Liver (tissue), 9 donors: ENCODE data around the gene DLL4. TPM values are rescaled to one million over a fixed set of nuclear protein-coding genes. Genes with fewer than 3 reads are reported as not detected.

Experiments used
- DNase-seq: peaks from one replicate; pipeline ENCODE4 v3.0.0-alpha.2; 2017; ENCODE audit warnings: low spot score
- H3K27ac ChIP-seq, 2 donors: one replicate each; pipeline ENCODE4 v1.7.0; 2013; ENCODE audit warnings: inconsistent platforms in 2 of 2, low read length in 2 of 2, control low read depth in 1 of 2, low read depth in 1 of 2, mild to moderate bottlenecking in 1 of 2
- H3K27me3 ChIP-seq, 4 donors: one replicate each; pipeline versions ENCODE4 v1.6.1 to v1.7.0; 2013; ENCODE audit warnings: low read length in 3 of 4, inconsistent platforms in 1 of 4, mild to moderate bottlenecking in 1 of 4, moderate library complexity in 1 of 4; ENCODE audit not compliant: control insufficient read depth in 4 of 4, insufficient read depth in 4 of 4
- H3K36me3 ChIP-seq, 4 donors: one replicate each; pipeline versions ENCODE4 v1.6.1 to v1.7.0; 2013; ENCODE audit warnings: low read length in 3 of 4, mild to moderate bottlenecking in 3 of 4, low read depth in 1 of 4, moderate library complexity in 1 of 4; ENCODE audit not compliant: control insufficient read depth in 4 of 4, insufficient read depth in 3 of 4
- H3K4me1 ChIP-seq, 4 donors: one replicate each; pipeline versions ENCODE4 v1.6.1 to v1.7.0; 2013; ENCODE audit warnings: low read length in 3 of 4, mild to moderate bottlenecking in 3 of 4, moderate library complexity in 1 of 4; ENCODE audit not compliant: control insufficient read depth in 4 of 4, insufficient read depth in 4 of 4
- H3K4me3 ChIP-seq, 3 donors: one replicate each; pipeline versions ENCODE4 v1.6.1 to v1.7.0; 2013; ENCODE audit warnings: low read length in 3 of 3, control low read depth in 1 of 3, low read depth in 1 of 3, mild to moderate bottlenecking in 1 of 3
- H3K9ac ChIP-seq, 2 donors: one replicate each; pipeline ENCODE4 v1.7.0; 2013; ENCODE audit warnings: low read length in 2 of 2, mild to moderate bottlenecking in 2 of 2, moderate library complexity in 2 of 2, control low read depth in 1 of 2, low read depth in 1 of 2
- H3K9me3 ChIP-seq, 4 donors: one replicate each; pipeline versions ENCODE4 v1.6.1 to v1.7.0; 2013; ENCODE audit warnings: low read length in 3 of 4; ENCODE audit not compliant: control insufficient read depth in 4 of 4
- EGR1 ChIP-seq, 2 donors: IDR thresholded peaks; 2 replicates each; pipeline ENCODE4 v1.6.1; 2016 to 2018; ENCODE audit warnings: antibody characterized with exemption in 2 of 2, low read depth in 2 of 2
- FOXA1 ChIP-seq: IDR thresholded peaks from 2 replicates; pipeline ENCODE4 v1.6.1; 2016; ENCODE audit warnings: antibody characterized with exemption
- FOXA2 ChIP-seq: IDR thresholded peaks from 2 replicates; pipeline ENCODE4 v1.6.1; 2016; ENCODE audit warnings: antibody characterized with exemption
- GABPA ChIP-seq, 2 donors: IDR thresholded peaks in 1 of 2; conservative IDR thresholded peaks in 1 of 2; 2 replicates each; pipeline ENCODE4 v1.6.1; 2016; ENCODE audit warnings: antibody characterized with exemption in 2 of 2, mild to moderate bottlenecking in 1 of 2, moderate library complexity in 1 of 2
- HNF4A ChIP-seq, 2 donors: conservative IDR thresholded peaks; 2 replicates each; pipeline ENCODE4 v1.6.1; 2016; ENCODE audit warnings: antibody characterized with exemption in 2 of 2, mild to moderate bottlenecking in 2 of 2
- HNF4G ChIP-seq: IDR thresholded peaks from 2 replicates; pipeline ENCODE4 v1.6.1; 2016; ENCODE audit warnings: antibody characterized with exemption
- NR2F2 ChIP-seq: IDR thresholded peaks from 2 replicates; pipeline ENCODE4 v1.6.1; 2016; ENCODE audit warnings: antibody characterized with exemption
- RAD21 ChIP-seq, 2 donors: IDR thresholded peaks; 2 replicates each; pipeline ENCODE4 v1.6.1; 2016; ENCODE audit warnings: antibody characterized with exemption in 2 of 2, mild to moderate bottlenecking in 2 of 2
- REST ChIP-seq: IDR thresholded peaks from 2 replicates; pipeline ENCODE4 v1.6.1; 2016; ENCODE audit warnings: antibody characterized with exemption, mild to moderate bottlenecking
- RXRA ChIP-seq, 2 donors: IDR thresholded peaks; 2 replicates each; pipeline ENCODE4 v1.6.1; 2017 to 2018; ENCODE audit warnings: antibody characterized with exemption in 2 of 2, mild to moderate bottlenecking in 1 of 2
- SP1 ChIP-seq: IDR thresholded peaks from 2 replicates; pipeline ENCODE4 v1.6.1; 2018; ENCODE audit warnings: antibody characterized with exemption, mild to moderate bottlenecking
- TAF1 ChIP-seq: conservative IDR thresholded peaks from 2 replicates; pipeline ENCODE4 v1.6.1; 2016; ENCODE audit warnings: antibody characterized with exemption, mild to moderate bottlenecking
- WGBS: extraction: QIAGEN DNeasy Blood & Tissue Kit; methylation state at CpG from one replicate; pipeline ENCODE4 v1.1.7; 2013; 5-methylcytosine and 5-hydroxymethylcytosine counted together
- polyA plus RNA-seq, 2 donors: library from polyadenylated mRNA; stranded (reverse) in 1 of 2; unstranded in 1 of 2; fragments of 200-250 nt in 1 of 2; fragments of >200 nt in 1 of 2; fragmentation: Nextera tagmentation in 1 of 2; extraction: Ambion mirVana in 1 of 2; gene quantifications; one replicate each; pipeline versions ENCODE4 v1.2.1 to v1.2.3, GENCODE V29; 2013 to 2015
- total RNA-seq, 2 donors: library from RNA; depleted of rRNA; stranded (reverse); fragments of >200 nt; gene quantifications; one replicate each; pipeline ENCODE4 v1.2.3, GENCODE V29; 2014
- TF ChIP-seq, protein P1 (sequence below): IDR thresholded peaks from 2 replicates; pipeline ENCODE4 v1.6.1; 2016; ENCODE audit warnings: antibody characterized with exemption
- TF ChIP-seq, protein P2 (sequence below): IDR thresholded peaks from 2 replicates; pipeline ENCODE4 v1.6.1; 2016; ENCODE audit warnings: antibody characterized with exemption
- TF ChIP-seq, protein P3 (sequence below): fragments of 150-350 bp; IDR thresholded peaks from 2 replicates; pipeline ENCODE4 v1.5.1; 2017; ENCODE audit warnings: improper control_type of control experiment, low read depth, low read length; ENCODE audit not compliant: missing input control
- donor health status: healthy.
- donor health status: healthy.
- donor health status: healthy.
- donor health status: healthy.
- donor health status: healthy.

The DLL4 gene
- total and polyA plus RNA-seq, 4 donors: 2.1 to 3.8 (median 3.0) TPM

- TF ChIP-seq GABPA (IDR thresholded peaks at IDR 0.05 in 1 of 2, conservative IDR thresholded peaks at IDR 0.05 in 1 of 2) (no peak), HNF4G (no peak), REST (no peak), FOXA1 (no peak), RAD21 (IDR thresholded peaks at IDR 0.05) (no peak)
Measured at GRCh38 chr15:40902605-40903561, 26.3 kb upstream of the DLL4 start (continued).

- peaks cover 26 to 63% (median 52%) of the 10 kb centered on the region in 4 donors for H3K4me1 ChIP-seq
Measured at GRCh38 chr15:40904552-40905201, 24.5 kb upstream of the DLL4 start.

DNA sequence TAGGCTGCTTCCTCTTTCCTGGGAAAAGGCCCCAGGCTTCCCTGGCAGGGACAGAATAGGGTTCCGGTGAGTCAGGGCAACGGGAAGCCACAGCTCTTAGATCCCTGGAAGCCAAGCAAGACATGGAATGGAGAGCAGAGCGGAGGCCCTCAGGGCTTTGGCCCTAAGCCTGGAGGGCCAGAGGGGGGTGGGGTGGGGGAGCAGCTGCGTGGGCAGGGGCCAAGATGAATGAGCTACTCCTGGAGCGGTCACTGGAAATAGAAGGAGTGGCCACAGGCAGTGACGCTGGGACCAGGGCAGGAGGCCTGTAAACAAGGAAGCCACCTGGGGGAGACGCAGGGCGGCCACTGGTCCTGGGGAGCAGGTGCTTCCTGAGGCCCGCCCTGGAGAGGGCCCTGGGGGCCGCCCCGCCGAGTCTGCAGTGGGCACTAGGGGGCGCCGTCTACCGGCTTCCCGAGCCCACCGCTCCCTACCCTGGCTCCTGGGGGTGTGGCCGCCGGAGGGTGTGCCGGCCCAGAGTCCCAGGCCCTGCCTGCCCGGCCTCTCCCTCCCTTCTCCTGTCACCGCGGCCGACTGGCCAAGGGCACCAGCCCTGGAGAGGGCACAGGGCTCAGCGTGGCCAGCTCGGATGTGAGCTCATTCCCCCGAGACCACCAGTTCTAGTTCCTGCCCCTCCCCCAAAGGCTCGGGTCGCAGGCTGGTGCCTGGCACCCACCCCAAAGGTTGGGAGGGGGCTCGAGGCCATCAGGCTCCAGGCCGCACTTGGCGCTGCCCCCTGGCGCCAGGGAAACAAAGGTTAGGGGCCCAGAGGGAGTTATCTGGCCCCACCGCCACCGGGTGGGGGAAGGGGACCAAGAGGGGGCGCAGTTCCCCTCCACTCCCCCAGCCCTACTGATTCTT is 22.8 kb upstream of the DLL4 start:
- H3K9ac ChIP-seq: peak overlapping the region; percentile 53 to 73
- H3K9me3 ChIP-seq: no peaks in the 10 kb centered on the region
- H3K27me3 ChIP-seq: no peaks in the 10 kb centered on the region
- H3K4me3 ChIP-seq: peak overlapping the region in 2 of 3 donors; percentile 24 to 42
- H3K27ac ChIP-seq: peak overlapping the region; percentile 96
- peaks cover 32 to 78% (median 69%) of the 10 kb centered on the region in 4 donors for H3K4me1 ChIP-seq
- H3K36me3 ChIP-seq: peaks cover 0 to 14% (median 6%) of the 10 kb centered on the region in 4 donors
- WGBS: 3% methylated on average over 36 of the region's 36 CpGs
- DNase-seq: peak; percentile 87
- TF ChIP-seq FOXA1 (peak; percentile 10), FOXA2 (no peak), SP1 (peak; percentile 21), GABPA (IDR thresholded peaks at IDR 0.05 in 1 of 2, conservative IDR thresholded peaks at IDR 0.05 in 1 of 2) (no peak), TAF1 (no peak), REST (peak; percentile 15), RAD21 (IDR thresholded peaks at IDR 0.05) (peak; percentile 80 to 89), HNF4G (no peak), RXRA (IDR thresholded peaks at IDR 0.05) (peak; percentile 9 to 43), NR2F2 (peak; percentile 64)
- TF ChIP-seq, protein P1, sequence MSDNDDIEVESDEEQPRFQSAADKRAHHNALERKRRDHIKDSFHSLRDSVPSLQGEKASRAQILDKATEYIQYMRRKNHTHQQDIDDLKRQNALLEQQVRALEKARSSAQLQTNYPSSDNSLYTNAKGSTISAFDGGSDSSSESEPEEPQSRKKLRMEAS: peak; percentile 74
- TF ChIP-seq, protein P2, sequence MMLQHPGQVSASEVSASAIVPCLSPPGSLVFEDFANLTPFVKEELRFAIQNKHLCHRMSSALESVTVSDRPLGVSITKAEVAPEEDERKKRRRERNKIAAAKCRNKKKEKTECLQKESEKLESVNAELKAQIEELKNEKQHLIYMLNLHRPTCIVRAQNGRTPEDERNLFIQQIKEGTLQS: no peak
- TF ChIP-seq, protein P3, sequence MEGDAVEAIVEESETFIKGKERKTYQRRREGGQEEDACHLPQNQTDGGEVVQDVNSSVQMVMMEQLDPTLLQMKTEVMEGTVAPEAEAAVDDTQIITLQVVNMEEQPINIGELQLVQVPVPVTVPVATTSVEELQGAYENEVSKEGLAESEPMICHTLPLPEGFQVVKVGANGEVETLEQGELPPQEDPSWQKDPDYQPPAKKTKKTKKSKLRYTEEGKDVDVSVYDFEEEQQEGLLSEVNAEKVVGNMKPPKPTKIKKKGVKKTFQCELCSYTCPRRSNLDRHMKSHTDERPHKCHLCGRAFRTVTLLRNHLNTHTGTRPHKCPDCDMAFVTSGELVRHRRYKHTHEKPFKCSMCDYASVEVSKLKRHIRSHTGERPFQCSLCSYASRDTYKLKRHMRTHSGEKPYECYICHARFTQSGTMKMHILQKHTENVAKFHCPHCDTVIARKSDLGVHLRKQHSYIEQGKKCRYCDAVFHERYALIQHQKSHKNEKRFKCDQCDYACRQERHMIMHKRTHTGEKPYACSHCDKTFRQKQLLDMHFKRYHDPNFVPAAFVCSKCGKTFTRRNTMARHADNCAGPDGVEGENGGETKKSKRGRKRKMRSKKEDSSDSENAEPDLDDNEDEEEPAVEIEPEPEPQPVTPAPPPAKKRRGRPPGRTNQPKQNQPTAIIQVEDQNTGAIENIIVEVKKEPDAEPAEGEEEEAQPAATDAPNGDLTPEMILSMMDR: peak; percentile 81

More at GRCh38 chr15:40904552-40905201, 24.5 kb upstream of the DLL4 start:
- Histone ChIP-seq H3K27me3 (no peaks in the 10 kb centered on the region), H3K27ac (peak overlapping the region in 1 of 2 donors; percentile 45), H3K36me3 (peaks cover 5 to 27% (median 13%) of the 10 kb centered on the region in 4 donors), H3K9ac (no peak overlapping the region), H3K4me3 (no peak overlapping the region), H3K9me3 (no peaks in the 10 kb centered on the region)
- no peak for DNase-seq
- TF ChIP-seq, protein P2: no peak
- TF ChIP-seq EGR1 (IDR thresholded peaks at IDR 0.05; ENCODE audit: low read depth in 2 of 2) (no peak), RXRA (IDR thresholded peaks at IDR 0.05) (peak in 1 of 2 donors; percentile 34), HNF4A (conservative IDR thresholded peaks at IDR 0.05) (peak; percentile 67 to 80)
- 44% methylated on average over 7 of the region's 7 CpGs for WGBS
